ENCODE results near the gene AKAP3.

The AKAP3 gene

GRCh38 chr12:4591180-4591687 is 57.6 kb downstream of the AKAP3 start:
- peak; percentile 81 for DNase-seq

- no peak for DNase-seq
Observed at GRCh38 chr12:4589941-4590340, 58.9 kb downstream of the AKAP3 start.

- no peak for DNase-seq
Observed at GRCh38 chr12:4588916-4589315, 59.9 kb downstream of the AKAP3 start.

- DNase-seq: no peak
Observed at GRCh38 chr12:4587108-4587507, 61.7 kb downstream of the AKAP3 start.

- DNase-seq: no peak
Observed at GRCh38 chr12:4586500-4586899, 62.4 kb downstream of the AKAP3 start.

GRCh38 chr12:4584896-4585295 is 64.0 kb downstream of the AKAP3 start:
- peak; percentile 15 for DNase-seq

GRCh38 chr12:4584281-4584680 is 64.6 kb downstream of the AKAP3 start:
- no peak for DNase-seq

- DNase-seq: no peak
Observed at GRCh38 chr12:4580281-4580688, 68.6 kb downstream of the AKAP3 start.

GRCh38 chr12:4579305-4580102 is 69.3 kb downstream of the AKAP3 start:
- DNase-seq: peak; percentile 87

GRCh38 chr12:4572680-4573079 is 76.2 kb downstream of the AKAP3 start:
- DNase-seq: no peak

- DNase-seq: no peak
Observed at GRCh38 chr12:4569261-4569660, 79.6 kb downstream of the AKAP3 start.

- DNase-seq: no peak
Observed at GRCh38 chr12:4567073-4567881, 81.6 kb downstream of the AKAP3 start.

GRCh38 chr12:4566474-4566873 is 82.4 kb downstream of the AKAP3 start:
- DNase-seq: no peak
